HUES48 (cell line): ENCODE measurements around the gene PLEKHB2.
"Not testable (repeated sequence)": the region's sequence is repeated elsewhere in the genome, so short reads cannot be mapped to it uniquely, and the experiment has no call there.

ENCODE experiments used
- H3K27ac ChIP-seq: one replicate; pipeline ENCODE4 v1.7.0; 2013; ENCODE audit warnings: low read depth, low read length, inconsistent platforms
- H3K27me3 ChIP-seq: 2 replicates; pipeline ENCODE4 v1.6.1; 2013; ENCODE audit warnings: mild to moderate bottlenecking, low read length; ENCODE audit not compliant: control insufficient read depth, insufficient read depth
- H3K36me3 ChIP-seq: 2 replicates; pipeline ENCODE4 v1.6.1; 2013; ENCODE audit warnings: low read length; ENCODE audit not compliant: control insufficient read depth, insufficient read depth
- H3K4me1 ChIP-seq: 2 replicates; pipeline ENCODE4 v1.6.1; 2013; ENCODE audit warnings: mild to moderate bottlenecking, low read length; ENCODE audit not compliant: control insufficient read depth, insufficient read depth
- H3K4me3 ChIP-seq: 2 replicates; pipeline ENCODE4 v1.5.1; 2013; ENCODE audit warnings: mild to moderate bottlenecking, low read depth, low read length
- H3K9ac ChIP-seq: 2 replicates; pipeline ENCODE4 v1.6.1; 2013; ENCODE audit warnings: mild to moderate bottlenecking, low read depth, low read length, moderate library complexity
- H3K9me3 ChIP-seq: 2 replicates; pipeline ENCODE4 v1.6.1; 2013; ENCODE audit warnings: low read length; ENCODE audit not compliant: control insufficient read depth, insufficient read depth

The PLEKHB2 gene

DNA sequence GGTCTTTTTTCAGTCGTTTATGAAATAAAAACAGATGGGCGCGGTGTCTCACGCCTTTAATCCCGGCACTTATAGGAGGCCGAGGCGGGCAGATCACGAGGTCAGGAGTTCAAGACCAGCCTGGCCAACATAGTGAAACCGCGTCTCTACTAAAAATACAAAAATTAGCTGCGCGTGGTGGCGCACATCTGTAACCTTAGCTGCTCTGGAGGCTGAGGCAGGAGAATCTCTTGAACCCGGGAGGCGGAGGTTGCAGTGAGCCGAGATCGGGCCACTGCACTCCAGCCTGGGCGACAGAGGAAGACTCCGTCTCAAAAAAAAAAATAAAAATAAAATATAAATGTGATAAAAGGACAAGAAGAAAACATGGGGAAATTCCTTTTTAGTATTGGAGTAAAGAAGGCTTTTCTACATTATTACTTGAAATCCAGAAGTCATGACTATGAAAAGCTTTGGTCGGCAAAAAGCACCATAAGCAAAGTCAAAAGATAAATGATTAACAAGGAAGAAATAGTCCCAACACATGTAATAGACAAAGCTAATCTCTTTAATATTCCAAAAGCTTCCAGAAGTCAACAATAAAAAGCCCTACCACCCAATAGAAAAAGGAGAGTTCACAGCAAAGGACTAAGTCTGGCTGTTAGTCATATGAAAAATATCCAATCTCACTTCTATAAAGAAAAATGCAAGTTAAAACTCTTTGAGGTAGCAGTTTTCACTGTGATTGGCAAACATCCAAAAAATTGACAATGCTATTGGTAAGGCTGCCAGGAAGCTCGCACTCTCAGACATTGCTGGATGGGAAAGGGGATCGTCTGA lies 10.5 kb upstream of the PLEKHB2 start:
- no peak overlapping the region for H3K4me3 ChIP-seq
- no peak overlapping the region for H3K27ac ChIP-seq

DNA sequence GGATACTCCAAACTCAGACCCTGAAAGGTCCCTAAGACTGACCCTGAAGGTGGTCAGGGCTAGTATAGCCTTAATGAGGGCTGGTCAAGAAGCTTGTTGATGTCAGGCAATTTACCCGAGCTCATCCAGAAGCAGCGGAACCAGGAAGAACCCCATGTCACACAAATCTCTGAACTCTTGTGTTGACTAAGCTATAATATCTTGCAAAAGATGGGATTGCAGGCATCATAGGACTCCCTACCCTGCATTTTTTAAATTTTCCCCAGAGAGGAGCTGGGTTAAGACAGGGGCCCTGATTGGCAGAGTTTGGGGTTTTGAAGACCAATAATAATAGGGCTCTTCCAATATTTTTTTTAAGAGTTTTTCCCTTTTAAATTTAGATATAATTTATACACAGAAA lies 2.0 kb upstream of the PLEKHB2 start:
- no peaks in the 10 kb centered on the region for H3K36me3 ChIP-seq
- no peak overlapping the region for H3K4me3 ChIP-seq
- H3K9ac ChIP-seq: no peak overlapping the region
- no peaks in the 10 kb centered on the region for H3K9me3 ChIP-seq
- no peak overlapping the region for H3K27ac ChIP-seq
- H3K27me3 ChIP-seq: no peaks in the 10 kb centered on the region
- peaks cover 15% of the 10 kb centered on the region for H3K4me1 ChIP-seq

More for the DNA sequence above, 10.5 kb upstream of the PLEKHB2 start:
- H3K27me3 ChIP-seq: no peaks in the 10 kb centered on the region
- H3K9me3 ChIP-seq: no peaks in the 10 kb centered on the region
- H3K4me1 ChIP-seq: no peaks in the 10 kb centered on the region
- no peak overlapping the region for H3K9ac ChIP-seq
- peaks cover 4% of the 10 kb centered on the region; the same call in 1 of the 2 replicates for H3K36me3 ChIP-seq

- no peaks in the 10 kb centered on the region for H3K36me3 ChIP-seq
- H3K27ac ChIP-seq: peak overlapping the region; percentile 85
- H3K4me1 ChIP-seq: peaks cover 15% of the 10 kb centered on the region
- H3K9me3 ChIP-seq: no peaks in the 10 kb centered on the region
- H3K9ac ChIP-seq: peak overlapping the region; percentile 59
- peak overlapping the region; percentile 87 for H3K4me3 ChIP-seq
- no peaks in the 10 kb centered on the region for H3K27me3 ChIP-seq
These were observed 515 bp upstream of the PLEKHB2 start for GRCh38 chr2:131104487-131105155.

- peak overlapping the region; percentile 85 for H3K27ac ChIP-seq
- H3K4me1 ChIP-seq: peaks cover 15% of the 10 kb centered on the region
- peak overlapping the region; percentile 87 for H3K4me3 ChIP-seq
- H3K27me3 ChIP-seq: no peaks in the 10 kb centered on the region
- no peaks in the 10 kb centered on the region for H3K36me3 ChIP-seq
- no peaks in the 10 kb centered on the region for H3K9me3 ChIP-seq
- H3K9ac ChIP-seq: peak overlapping the region; percentile 19; the same call in 1 of the 2 replicates
These were observed 1.0 kb downstream of the PLEKHB2 start for GRCh38 chr2:131105950-131106801.

DNA sequence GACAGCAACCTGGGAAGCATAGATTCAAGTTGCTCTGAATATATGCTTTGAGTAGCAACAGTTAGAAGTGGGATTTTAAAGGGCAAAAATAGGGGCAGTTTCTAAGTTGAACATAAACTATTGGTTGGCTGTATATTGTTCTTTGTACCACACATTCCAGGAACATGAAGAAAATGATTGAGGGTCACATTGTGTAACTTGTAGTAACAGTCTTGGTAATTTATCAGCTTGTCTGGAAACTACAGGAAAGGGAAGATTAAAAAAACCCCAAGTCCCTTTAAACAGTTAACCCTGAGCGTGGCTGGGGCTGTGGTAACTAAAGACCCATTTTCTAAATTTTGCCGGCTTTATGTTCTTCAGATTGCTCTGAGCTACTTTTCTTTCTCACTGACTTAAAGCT lies 7.4 kb downstream of the PLEKHB2 start:
- Histone ChIP-seq H3K9ac (no peak overlapping the region), H3K9me3 (no peaks in the 10 kb centered on the region), H3K4me3 (no peak overlapping the region), H3K27me3 (no peaks in the 10 kb centered on the region), H3K4me1 (peaks cover 22% of the 10 kb centered on the region), H3K36me3 (0 out of 2 replicates have a peak, but pooled peaks cover 6% of the 10 kb centered on the region), H3K27ac (no peak overlapping the region)

DNA sequence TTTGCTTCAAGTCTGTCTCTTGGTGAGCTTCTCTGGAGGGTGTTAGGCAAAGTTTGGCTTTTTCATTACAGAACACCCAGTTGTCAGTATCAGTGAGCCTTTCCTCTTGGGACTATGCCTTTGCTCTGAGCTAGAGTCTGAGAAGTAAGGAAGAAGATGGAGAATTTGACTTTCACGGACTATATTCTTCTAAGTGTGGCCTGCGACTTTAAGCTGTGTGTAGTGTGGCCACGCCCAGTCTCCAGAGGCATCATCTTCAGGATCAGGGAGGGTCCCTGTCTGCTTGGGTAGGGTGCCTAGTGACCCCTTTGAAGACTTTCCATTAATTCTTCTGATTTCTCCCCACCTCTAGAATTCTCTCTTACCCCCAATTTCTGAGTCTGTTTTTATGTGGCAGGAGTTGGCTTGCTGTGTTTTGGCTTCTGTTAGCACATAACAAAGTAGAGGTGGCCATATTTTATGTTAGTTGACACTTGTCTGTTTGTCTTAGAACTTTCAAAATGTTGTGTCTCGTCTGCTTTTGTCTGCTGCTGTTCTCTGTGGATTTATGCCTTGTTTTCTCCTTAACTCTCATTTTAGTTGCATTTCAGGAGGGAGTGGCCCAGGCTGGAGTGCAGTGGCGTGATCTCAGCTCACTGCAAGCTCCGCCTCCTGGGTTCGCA lies 8.6 kb downstream of the PLEKHB2 start:
- Histone ChIP-seq H3K9me3 (no peaks in the 10 kb centered on the region), H3K4me1 (peaks cover 22% of the 10 kb centered on the region), H3K27me3 (no peaks in the 10 kb centered on the region), H3K27ac (no peak overlapping the region), H3K36me3 (0 out of 2 replicates have a peak, but pooled peaks cover 6% of the 10 kb centered on the region), H3K4me3 (no peak overlapping the region), H3K9ac (no peak overlapping the region)

DNA sequence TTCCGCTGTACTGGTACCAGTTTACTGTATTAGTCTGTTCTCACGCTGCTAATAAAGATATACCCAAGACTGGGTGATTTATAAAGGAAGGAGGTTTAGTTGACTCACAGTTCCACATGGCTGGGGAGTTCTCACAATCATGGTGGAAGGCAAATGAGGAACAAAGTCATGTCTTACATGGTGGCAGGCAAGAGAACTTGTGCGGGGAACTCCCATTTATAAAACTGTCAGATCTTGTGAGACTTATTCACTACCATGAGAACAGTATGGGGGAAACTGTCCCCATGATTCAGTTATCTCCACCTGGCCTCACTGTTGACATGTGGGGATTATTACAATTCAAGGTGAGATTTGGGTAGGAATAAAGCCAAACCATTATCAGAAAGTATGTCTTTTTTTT lies 9.8 kb downstream of the PLEKHB2 start:
- not testable (repeated sequence) for H3K27me3 ChIP-seq, H3K4me3 ChIP-seq, H3K36me3 ChIP-seq, H3K9ac ChIP-seq, H3K9me3 ChIP-seq, H3K27ac ChIP-seq
- peaks cover 22% of the 10 kb centered on the region for H3K4me1 ChIP-seq

DNA sequence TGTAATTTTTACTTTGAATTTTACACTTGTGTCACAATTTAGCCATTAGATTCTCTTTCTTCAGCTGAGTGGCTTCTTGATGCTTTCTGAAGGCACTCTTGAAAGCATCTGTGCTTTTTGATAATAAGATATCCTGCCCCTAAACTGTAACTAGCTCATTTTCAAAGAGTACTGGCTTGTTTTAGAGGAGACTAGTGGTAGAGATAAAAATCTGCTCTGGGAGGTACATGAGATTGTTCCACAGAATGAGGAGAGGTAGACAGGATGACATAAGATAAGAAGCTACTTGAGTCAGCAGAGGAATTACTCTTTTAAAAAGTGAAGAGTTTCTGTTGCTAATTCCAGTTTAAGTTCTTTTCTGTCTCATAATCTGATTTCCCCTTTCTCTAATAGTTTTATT lies 10.6 kb downstream of the PLEKHB2 start:
- Histone ChIP-seq H3K4me3 (no peak overlapping the region), H3K27ac (no peak overlapping the region), H3K36me3 (0 out of 2 replicates have a peak, but pooled peaks cover 6% of the 10 kb centered on the region), H3K27me3 (no peaks in the 10 kb centered on the region), H3K4me1 (peaks cover 22% of the 10 kb centered on the region), H3K9me3 (no peaks in the 10 kb centered on the region), H3K9ac (no peak overlapping the region)

- H3K9me3 ChIP-seq: no peaks in the 10 kb centered on the region
- no peaks in the 10 kb centered on the region for H3K27me3 ChIP-seq
- H3K27ac ChIP-seq: no peak overlapping the region
- H3K4me1 ChIP-seq: no peaks in the 10 kb centered on the region
- H3K36me3 ChIP-seq: peaks cover 28% of the 10 kb centered on the region
- H3K4me3 ChIP-seq: no peak overlapping the region
- H3K9ac ChIP-seq: no peak overlapping the region
These were observed 15.7 kb downstream of the PLEKHB2 start for GRCh38 chr2:131120815-131121317.

DNA sequence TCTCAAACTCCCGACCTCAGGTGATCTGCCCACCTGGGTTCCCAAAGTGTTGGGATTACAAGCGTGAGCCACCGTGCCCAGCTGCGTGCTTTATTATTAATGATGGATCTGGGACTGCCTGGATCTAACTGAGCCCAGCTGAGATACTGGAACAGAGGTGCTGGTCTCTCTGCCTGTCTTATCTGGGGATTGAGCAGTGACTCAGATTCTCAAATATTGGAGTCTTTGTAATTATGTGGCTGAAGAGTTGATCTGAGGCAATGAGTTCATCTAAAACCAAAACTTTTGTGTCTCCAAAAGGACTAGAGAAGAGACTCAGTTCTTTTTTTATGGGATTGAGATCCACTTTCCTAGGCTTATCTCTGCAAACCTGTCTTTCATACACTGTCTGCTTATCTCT lies 16.3 kb downstream of the PLEKHB2 start:
- Histone ChIP-seq H3K27ac (no peak overlapping the region), H3K4me3 (no peak overlapping the region), H3K9ac (no peak overlapping the region), H3K4me1 (no peaks in the 10 kb centered on the region), H3K27me3 (no peaks in the 10 kb centered on the region), H3K36me3 (peaks cover 29% of the 10 kb centered on the region), H3K9me3 (no peaks in the 10 kb centered on the region)
